ENCODE results near the gene SULT2B1.

Gene SULT2B1

DNA sequence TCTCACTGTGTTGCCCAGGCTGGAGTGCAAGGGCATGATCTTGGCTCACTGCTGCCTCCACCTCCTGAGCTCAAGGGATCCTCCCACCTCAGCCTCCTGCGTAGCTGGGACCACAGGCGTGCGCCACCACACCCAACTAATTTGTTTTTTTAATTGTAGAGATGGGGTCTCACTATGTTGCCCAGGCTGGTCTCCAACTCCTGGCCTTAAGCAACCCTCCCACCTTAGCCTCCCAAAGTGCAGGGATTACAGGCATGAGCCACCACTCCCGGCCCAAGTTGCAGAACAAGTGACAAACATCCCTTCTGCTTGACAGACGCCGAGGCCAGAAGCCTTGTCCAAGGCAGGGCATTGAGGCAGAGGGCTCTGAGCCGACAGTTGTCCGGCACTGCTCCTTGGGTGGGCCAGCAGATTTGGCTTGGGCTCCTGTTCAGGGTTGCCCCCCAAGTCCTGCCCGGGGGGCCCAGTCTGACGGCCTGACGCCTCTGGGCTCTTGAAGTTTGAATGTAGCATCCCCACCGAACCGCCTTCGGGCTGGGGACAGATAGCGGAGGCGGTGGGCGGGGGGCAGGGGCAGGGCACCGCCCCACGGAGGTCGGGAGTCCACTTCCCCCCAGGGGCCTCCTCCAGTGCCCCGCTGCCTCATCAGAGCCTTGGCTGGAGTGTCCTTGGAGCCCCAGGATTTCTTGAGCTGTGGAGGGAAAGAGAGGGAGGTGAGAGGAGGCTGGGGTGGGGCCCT is 48.9 kb downstream of the SULT2B1 start:
- no peak for DNase-seq (ENCODE audit: low read depth)

DNA sequence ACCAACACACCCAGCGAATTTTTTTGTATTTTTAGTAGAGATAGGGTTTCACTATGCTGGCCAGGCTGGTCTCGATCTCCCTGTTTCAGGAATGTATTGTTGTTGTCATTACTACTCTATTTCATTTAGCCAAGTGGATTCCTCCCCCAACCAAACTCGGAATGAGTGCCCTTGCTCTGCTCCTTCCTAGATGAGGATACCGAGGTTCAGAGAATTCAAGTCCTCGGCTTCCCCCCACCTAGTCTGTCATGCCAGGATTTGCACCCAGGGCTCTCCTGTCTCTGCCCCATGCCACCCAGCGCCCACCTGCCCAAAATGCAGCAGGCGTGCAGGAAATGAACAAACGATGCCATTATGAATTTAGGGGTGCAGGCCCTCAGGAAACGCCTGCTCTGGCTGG is 51.0 kb downstream of the SULT2B1 start:
- no peak for DNase-seq (ENCODE audit: low read depth)

DNA sequence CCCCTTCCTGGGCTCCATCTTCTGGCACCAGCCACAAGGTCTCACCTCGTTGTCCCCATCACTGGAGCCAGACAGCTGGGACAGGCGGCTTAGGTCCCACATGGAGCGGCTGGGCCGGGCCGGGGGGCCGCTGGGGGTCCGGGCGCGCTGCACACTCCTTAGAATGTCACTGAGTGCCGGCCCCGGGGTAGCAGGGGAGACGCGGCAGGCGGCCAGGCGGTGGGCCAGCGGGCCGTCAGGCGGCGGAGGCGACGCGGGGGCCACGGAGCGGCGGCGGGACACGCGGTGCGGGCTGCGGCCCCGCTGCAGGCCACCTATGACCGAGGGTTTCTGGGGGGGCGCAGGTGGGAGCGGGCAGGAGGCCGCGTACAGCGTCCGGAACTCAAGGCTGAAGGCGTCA is 51.5 kb downstream of the SULT2B1 start:
- DNase-seq (ENCODE audit: low read depth): no peak

DNA sequence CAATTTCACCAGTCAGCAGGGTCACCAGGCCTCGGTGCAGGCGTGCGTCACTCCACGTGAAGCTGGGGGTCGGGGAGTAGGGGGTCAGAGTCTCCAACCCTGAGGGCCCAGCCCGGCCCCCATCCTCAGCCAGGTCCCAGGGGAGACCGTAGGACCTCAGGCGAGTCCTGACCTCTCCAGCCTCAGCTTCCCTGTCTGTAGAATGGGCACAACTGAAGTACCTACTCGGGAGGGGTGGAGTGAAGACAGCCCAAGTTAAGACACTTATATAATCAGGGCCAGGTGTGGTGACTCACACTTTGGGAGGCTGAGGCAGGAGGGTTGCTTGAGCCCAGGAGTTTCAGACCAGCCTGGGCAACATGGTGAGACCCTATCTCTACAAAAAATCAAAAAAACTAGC is 51.9 kb downstream of the SULT2B1 start:
- DNase-seq (ENCODE audit: low read depth): no peak

DNA sequence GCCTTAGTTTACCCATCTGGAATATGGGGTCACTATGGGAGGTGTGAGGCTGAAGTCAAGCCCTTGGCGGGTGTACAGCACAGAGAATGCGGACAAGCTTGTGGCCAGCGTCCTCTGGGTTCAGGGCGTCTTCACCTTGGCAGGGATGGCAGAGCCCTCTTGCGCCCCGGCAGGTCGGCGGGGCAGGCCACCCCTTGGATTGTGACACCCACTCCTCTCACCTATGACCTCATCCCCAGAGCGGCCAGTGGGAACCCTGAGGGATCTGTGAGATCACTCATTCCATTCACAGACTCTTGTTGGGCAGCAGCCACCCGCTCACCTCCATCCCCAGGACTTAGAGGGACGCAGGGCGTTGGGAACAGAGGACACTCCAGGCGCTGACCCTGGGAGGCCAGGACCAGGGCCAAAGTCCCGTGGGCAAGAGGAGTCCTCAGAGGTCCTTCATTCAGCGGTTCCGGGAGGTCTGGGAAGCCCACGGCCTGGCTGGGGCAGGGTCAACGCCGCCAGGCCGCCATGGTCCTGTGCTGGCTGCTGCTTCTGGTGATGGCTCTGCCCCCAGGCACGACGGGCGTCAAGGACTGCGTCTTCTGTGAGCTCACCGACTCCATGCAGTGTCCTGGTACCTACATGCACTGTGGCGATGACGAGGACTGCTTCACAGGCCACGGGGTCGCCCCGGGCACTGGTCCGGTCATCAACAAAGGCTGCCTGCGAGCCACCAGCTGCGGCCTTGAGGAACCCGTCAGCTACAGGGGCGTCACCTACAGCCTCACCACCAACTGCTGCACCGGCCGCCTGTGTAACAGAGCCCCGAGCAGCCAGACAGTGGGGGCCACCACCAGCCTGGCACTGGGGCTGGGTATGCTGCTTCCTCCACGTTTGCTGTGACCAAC is 54.7 kb downstream of the SULT2B1 start, which contains the start of gene SPACA4:
TSS of gene SPACA4 (plus strand) at position 280 of the 896 bp plus-strand sequence. CDS start at position 517, 237 bp downstream.
- no peak for DNase-seq (ENCODE audit: low read depth)

DNA sequence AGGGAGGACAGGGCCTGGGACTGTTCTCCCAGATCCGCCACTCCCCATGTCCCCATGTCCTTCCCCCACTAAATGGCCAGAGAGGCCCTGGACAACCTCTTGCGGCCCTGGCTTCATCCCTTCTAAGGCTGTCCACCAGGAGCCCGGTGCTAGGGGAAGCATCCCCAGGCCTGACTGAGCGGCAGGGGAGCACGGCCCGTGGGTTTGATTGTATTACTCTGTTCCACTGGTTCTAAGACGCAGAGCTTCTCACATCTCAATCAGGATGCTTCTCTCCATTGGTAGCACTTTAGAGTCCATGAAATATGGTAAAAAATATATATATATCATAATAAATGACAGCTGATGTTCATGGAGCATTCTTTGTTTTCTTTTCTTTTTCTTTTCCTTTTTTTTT is 55.4 kb downstream of the SULT2B1 start:
- no peak for DNase-seq (ENCODE audit: low read depth)

DNA sequence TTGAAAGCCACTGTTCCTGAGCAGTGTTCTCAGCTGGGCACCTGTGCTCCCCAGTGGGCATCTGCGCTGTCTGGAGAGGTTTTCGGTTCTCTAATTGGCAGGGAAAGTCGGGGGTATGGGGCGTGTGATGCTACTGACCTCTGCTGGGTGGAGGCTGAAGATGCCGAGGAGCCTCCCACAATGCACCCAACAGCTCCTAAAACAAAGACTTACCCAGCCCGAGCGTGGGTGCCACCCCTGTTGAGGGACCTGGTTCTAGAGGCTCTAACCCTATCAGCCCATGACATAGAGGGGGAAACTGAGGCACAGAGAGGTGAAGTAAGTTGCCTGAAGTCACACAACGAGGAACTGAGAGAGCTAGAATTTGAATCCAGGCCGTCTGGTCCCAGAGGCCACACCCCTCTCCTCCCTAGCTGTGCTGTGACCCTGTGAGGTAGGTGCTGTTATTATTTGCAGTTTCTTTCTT is 56.9 kb downstream of the SULT2B1 start:
- DNase-seq (ENCODE audit: low read depth): no peak

DNA sequence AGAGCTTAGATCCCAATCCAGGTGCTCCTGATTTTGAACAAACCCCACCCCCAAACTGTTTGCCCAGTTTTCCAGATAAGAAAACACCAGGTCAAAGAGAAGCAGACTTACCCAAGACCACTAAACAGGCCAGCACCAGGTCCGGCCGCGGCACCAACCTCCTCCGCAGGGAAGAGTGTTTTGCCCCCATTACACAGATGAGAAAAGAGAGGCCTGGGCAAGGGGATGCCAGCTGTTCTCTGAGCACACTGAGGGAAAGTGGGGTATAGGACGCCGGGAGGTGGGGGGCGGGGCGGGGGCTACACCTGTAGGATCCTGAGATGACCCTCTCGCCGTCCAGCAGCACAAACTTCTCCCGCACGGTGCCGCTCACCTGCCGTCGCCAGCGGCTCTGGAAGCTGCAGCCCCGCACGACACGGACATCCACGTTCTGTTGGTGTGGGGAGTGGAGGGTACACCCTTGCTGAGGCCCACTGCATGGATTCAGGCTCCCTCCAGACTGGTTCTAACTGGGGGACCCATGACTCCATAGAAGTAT is 57.7 kb downstream of the SULT2B1 start:
- no peak for DNase-seq (ENCODE audit: low read depth)

DNA sequence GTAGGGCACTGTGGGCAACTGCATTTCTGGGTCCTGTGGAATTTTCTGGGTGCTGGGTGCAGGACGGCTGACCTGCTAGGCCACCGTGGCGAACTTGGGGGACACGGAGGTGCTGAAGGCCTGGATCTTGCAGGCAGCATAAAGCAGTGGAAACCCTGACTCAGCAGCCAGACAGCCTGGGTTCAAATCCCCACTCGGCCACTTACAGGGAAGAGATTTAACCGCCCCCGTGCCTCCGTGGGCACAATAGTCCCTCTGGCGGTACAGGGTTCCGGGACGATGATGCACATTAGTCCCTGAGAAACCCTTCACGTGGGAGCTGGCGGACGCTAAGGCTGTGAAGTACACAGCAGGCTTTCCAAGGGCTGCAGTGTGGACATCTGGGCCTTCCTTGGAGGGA is 59.9 kb downstream of the SULT2B1 start:
- DNase-seq (ENCODE audit: low read depth): no peak

DNA sequence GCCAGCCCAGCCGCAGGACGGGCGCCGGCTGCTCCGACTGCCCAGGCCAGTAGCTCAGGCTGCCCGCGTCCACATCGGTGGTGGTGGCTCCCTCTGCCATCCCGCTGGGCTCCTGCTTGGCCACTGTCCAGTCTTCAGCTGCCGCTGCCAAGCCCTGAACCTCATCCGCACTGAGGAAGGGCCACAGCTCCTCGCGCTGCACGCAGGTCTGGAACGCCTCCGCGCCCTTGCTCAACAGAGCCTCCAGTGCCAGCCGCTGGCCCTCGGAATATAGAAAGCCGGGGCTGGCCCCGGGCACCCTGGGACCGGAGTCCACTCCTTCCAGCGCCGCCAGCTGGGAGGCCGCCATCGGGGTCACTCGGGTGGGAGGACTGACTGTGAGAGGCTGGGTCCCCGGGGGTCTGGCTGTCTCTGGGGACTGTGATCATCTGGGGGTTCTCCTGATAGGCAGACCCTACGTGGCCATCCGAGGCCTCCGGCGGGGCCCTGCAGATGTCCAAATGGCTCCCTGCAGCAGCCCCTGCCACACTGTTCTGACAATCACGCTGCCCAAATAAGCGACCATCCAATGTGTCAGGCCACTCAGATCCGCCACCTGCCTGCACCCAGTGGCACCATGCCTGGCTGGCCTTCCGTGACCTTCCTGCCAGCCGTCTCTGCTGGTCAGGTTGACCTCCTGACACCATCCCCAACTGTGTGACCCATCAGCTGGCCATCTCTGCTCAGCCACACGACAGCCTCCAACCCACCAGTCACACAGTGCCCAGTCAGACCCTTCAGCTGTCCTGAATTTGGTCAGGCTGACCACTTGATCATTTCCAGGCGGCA is 61.3 kb downstream of the SULT2B1 start:
- DNase-seq (ENCODE audit: low read depth): no peak

DNA sequence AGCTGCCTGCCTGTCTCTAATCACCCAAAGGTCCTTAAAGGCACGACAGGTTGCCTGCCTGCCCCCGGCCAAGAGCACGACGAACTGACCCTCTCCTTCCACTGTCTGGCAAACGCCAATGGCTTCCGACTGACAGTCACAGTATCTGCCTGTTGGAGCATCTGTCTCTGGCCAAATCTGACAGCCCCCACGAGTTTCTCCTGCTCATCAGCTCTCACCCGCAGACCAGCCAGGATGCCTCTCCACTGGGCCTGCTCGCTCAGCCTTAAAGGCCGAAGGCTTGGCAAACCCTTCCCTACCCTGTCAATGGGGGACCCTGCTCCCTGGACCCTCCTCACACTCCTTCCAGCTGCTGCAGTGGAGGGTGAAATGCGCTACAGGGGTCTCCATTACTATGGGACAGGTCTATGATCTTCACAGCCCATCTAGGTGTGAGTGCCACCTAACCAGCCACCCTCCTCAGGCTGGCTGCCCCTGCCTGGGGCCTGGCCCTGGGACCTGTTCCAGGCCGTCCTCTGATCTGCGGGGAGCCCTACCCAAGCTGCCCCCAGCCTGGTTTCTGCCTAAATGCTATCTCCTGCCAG is 62.0 kb downstream of the SULT2B1 start:
- DNase-seq (ENCODE audit: low read depth): no peak

DNA sequence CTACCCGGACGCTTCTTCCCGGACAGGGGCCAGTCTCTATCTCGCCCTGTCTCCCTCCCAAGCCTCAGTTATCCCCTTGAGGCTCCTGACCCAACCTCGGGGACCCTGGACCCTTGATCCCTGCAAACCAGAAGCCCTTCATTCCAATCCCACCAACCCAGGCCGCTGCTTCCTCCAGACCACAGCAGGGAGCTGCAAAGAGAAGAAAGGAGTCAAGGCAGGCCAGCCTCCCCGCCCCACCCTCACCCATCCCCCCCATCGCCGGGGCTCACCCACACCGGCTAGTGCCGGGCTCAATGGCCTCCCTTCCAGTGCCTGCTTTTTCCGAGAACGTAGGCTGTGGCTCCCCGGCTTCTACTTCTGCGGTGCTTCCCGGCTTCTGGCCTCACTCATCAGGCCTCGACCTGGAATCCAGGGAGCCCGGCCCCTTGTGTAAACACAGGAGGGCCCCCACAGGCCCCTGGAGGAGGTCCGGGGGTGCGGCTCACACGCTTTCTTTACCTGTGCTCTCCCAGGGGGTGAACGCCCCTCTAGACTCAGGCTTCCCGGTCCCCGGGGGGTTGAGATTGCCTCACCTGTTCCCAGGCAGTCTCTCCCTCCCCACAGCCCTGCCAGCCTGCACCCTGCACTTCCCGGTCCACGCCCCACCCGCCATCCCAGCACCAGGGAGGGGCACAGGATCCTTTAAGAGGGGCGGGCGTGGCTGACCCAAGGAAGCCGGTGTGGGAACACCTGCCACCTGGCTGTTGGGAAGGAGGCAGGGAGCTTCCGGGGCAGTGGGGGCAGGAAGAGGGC is 62.7 kb downstream of the SULT2B1 start, which contains the start of gene FAM83E:
TSS of gene FAM83E (minus strand) at position 641 of the 795 bp plus-strand sequence. CDS start 1,704 bp downstream, outside the sequence.
- no peak for DNase-seq (ENCODE audit: low read depth)

DNA sequence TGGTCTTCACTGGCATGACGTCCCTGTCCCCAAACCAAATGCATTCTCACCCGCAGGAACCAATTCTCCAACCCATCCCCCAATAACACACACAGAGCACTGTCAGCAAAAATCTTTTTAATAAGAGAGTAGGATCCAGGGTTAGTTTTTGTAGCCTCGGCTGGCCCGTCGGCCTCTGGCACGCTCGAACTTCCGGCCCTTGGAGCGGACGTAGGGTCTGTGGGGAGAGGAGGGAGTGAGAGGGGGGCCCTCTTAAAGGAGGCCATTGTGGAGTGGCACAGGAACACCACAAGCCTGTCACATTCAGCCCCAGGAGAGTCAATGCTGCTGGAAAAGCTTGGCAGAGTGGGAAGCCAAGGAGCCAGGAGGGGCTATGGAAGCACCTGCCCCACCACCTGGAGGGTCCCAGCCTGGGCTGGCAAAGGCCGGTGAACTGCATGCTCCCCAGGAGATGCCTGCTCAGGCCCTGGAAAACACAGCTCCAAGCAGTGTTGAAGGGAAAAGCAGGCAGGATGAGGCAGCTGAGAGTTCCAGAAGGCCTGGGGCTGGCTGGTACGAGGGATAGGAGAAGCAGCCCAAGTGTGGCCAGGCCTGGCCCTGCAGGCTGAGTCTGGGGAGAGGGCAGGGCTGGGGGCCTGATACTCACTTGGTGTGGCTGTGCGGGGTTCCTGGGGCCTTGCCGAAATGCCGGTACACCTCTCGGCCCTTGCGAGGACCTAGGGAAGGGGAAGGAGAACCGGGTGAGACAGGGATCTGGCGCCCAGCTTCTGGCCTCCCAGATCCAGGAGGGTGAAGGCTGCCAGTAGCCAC is 63.5 kb downstream of the SULT2B1 start:
- DNase-seq (ENCODE audit: low read depth): no peak

DNA sequence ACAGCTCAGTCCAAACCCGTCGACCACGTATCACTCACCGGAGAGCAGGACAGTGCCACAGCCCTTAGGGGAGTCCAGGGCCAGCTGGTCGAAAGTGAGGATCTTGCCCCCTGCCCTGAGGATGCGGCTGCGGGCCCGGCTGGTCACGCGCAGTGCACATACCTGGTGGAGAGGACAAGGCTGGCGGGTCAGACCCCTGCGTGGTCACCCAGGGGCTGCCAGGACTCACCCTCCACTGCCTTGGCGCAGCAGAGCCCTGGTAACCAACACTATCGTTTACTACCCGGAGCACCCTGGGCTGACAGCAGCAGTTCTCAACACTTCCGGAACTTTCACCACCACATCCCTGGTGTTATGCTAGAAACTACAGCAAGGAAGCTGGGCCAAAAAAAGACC is 64.1 kb downstream of the SULT2B1 start:
- DNase-seq (ENCODE audit: low read depth): no peak

DNA sequence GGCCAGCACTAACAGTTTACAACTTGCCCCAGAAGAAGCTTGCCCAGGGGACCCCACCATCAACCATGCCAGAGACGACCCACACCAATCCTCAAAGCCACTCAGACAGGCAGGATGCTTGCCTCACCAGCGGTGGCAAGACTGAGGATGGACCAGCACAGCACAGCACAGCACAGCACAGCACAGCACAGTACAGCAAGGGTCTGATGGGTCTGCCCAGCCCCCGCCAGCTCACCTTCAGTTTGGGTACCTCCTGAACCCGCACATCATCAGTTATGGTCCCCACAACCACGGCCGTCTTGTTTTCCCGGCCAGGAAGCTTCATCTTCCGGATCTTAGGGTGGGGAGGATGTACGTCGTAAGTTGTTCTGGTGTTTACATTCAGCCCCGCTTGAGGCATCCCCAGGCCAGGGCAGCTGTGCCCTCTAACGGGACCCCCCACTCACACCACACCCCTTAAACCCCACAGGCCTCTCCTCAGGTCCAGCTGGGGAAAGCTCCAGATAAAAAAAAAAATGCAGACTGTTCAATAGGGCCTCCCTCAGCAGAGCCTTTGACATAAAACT is 64.6 kb downstream of the SULT2B1 start:
- DNase-seq (ENCODE audit: low read depth): no peak

DNA sequence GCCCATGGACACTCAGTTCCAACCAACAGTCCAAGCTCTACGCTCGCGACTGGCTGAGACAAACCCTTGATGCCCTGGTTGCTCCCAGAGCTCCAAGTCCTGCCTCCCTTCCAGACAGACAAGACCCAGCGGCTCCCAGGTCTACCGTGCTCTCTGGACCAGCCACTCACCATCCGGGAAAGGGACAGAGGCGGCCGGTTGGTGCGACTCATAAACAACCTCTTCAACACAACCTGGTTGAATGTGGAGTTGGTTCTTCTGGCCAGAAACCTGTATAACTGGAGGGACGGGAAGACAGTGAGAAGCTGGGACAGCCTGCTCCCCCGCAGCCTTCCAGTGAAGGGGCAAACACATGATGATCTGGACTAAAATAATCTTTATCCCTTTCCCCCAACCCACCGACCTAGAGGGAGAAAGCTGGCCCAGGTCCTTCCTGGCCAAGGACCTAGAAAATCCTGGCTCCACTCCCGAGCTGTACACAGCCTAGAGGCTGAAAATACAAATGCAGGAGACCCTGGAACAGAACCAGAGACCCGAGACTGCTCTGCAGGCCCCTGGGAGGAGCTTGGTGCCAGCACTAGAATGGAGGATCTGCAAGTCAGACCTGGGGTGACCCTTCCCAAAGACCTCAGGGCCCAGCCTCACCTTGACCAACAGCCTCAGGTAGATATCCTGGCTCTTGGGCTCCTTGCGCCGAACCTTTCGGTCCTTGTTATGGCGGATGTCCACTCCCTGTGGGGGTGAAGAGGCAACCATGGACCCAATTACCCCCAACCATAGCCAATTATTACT is 65.4 kb downstream of the SULT2B1 start:
- no peak for DNase-seq (ENCODE audit: low read depth)

DNA sequence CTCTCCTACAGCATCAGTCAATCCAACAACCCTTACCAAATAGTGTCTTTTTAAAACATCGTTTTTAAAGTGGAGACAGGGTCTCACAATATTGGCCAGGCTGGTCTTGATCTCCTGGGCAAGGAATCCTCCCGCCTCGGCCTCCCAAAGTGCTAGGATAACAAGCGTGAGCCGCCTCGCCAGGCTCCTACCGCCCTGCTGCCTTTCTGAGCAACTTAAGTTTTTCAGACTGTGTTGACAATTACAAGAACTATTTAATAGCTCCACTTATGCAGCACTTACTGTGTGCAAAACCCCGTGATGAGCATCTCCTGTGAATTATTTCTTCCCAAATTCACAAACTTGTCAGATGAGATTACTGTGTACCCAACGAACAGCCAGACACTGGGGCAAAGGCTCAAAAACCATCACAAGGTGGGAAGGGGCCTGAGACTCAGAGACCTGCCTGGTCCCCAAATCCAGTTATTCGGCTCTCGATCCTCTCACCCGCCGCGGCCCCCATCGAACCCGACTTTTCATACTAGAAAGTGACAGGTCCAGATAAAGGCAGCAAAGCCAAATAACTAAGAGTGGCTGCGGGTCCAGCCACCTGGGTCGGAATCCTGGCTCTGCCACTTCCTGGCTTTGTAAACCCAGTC is 66.4 kb downstream of the SULT2B1 start:
- DNase-seq (ENCODE audit: low read depth): no peak
